ENCODE results near the gene FAM236C.
"Not testable (repeated sequence)": the region's sequence is repeated elsewhere in the genome, so short reads cannot be mapped to it uniquely, and the experiment has no call there.

The FAM236C gene

DNA sequence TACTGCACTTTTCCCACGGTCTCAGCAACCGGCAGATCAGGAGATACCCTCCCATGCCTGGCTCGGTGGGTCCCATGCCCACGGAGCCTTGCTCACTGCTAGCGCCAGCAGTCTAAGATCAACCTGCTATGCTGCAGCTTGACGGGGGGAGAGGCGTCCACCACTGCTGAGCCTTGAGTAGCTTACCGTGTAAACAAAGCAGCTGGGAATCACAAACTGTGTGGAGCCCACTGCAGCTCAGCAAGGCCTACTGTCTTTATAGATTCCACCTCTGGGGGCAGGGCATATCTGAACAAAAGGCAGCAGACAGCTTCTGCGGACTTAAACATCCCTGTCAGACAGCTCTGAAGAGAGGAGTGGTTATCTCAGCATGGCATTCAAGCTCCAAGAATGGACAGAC is 47.6 kb downstream of the FAM236C start:
- not testable (repeated sequence) for H3K9me3 ChIP-seq (ENCODE audit: control insufficient read depth, insufficient read depth, low read length); H3K27ac ChIP-seq (ENCODE audit: low read depth, low read length); H3K27me3 ChIP-seq (ENCODE audit: control insufficient read depth, insufficient read depth, low read length); H3K4me1 ChIP-seq (ENCODE audit: control insufficient read depth, insufficient read depth, low read length); H3K4me3 ChIP-seq (ENCODE audit: low read depth, low read length); H3K36me3 ChIP-seq (ENCODE audit: control insufficient read depth, insufficient read depth, low read length); H3K9ac ChIP-seq (ENCODE audit: low read depth, low read length)
